HG03575 (cell line): ENCODE measurements around the gene CTXN1.
A peak's percentile ranks its signal among the peaks of the same experiment; 100 is the strongest.
"Not testable (repeated sequence)": the region's sequence is repeated elsewhere in the genome, so short reads cannot be mapped to it uniquely, and the experiment has no call there.

Experiments
- ATAC-seq: cut with Tn5 transposase; IDR thresholded peaks from one replicate; pipeline ENCODE4 v1.9.1; 2021; ENCODE audit not compliant: unreplicated experiment, insufficient number of reproducible peaks, low FRiP score; ENCODE audit errors: extremely low read depth

The CTXN1 gene

DNA sequence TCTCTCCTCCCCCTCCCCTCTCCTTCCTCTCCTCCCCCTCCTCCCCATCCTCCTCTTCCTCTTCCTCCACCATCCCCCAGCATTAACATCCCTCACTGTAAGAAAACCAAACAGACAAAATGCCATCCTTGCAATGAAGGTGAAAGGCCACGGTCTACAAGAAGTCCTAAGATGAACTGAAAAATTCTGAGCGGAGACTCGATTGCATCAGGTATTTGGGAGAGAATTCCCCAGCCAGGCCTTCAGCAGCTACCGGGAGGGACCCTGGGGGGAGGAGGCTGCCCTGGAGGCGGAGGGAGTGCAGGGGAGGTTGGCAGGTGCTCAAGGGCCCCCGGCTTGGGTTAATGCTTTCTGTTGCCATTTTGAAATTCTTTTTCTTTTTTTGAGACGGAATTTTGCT, 27.6 kb upstream of the CTXN1 start:
- ATAC-seq = no peak

DNA sequence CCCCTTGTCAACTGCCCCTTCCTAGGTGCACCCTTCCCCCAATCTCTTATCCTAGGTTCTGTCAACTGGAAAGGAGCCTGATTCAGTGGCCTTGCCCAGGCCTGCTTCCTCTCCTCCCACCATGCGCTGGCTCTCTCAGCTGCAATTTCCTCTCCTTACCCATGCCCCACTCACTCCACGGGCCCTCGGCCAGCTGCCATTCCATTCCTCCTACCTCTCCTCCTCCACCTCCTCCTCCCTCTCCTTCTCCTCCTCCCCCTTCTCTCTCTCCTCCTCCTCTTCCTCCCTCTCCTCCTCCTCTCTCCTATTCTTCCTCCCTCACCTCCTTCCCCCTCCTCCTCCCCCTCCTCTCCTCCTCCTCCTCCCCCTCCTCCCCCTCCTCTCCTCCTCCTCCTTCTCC, 27.1 kb upstream of the CTXN1 start:
- no peak for ATAC-seq

GRCh38 chr19:7947939-7948338, 22.0 kb upstream of the CTXN1 start:
- ATAC-seq = no peak

DNA sequence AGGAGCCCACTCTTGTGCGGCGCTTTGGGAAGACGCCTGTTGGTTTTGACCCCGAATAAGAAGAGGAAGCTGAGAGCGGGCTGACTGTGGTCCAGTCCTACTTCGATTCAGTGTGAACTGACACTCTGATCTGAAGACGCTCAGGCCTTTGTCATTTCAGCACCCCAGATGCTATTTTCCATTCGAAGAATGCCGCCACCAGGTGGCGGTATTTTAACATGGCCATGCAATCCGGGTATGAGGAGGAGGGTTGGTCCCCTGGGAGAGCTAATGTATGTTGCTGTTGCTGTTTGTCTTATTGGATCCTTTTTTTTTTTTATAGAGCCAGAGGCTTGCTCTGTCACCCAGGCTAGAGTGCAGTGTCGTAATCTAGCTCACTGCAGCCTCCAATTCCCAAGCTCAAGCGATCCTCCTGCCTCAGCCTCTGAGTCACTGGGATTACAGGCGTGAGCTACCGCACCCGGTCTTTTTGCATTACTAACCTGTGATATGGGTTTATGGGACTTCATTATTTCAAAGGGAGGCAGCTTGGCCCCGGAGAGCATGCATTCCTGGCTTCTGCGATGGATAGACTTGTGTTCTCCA, 18.3 kb upstream of the CTXN1 start:
- ATAC-seq = peak; percentile 9

- ATAC-seq = peak; percentile 77
These were observed 17.7 kb upstream of the CTXN1 start, which contains the start of gene TIMM44 for GRCh38 chr19:7943444-7944176. TSS of gene TIMM44 (minus strand) at chr19:7943666. CDS start at chr19:7943651, 15 bp downstream.

- no peak for ATAC-seq
These were observed 17.1 kb upstream of the CTXN1 start for GRCh38 chr19:7942981-7943443.

DNA sequence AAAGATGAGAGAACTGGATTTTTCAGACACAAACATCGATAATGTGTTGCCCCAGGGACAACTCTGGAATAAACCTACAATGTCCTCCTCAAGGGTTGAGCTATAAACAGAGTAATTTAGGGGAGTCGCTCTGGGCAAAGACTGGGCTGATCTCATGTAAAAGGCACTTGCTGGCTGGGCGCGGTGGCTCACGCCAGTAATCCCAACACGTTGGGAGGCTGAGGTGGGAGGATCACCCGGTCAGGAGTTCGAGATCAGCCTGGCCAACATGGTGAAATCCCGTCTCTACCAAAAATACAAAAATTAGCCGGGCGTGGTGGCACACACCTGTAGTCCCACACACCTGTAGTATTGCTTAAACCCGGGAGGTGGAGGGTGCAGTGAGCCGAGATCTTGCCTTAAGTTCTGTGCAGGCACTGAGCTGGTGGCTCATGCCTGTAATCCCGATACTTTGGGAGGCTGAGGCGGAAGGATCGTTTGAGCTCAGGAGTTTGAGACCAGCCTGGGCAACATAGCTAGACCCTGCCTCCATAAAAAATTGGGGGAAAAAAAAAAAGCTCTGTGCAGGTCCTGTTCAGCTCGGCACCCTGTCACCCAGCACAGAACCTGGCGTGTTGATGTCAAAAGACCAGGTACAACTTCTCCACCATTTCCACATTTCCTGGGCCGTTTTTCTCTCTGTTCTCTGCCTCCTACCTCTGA, 16.1 kb upstream of the CTXN1 start:
- ATAC-seq = no peak

- no peak for ATAC-seq
These were observed 14.9 kb upstream of the CTXN1 start for GRCh38 chr19:7940841-7941240.

DNA sequence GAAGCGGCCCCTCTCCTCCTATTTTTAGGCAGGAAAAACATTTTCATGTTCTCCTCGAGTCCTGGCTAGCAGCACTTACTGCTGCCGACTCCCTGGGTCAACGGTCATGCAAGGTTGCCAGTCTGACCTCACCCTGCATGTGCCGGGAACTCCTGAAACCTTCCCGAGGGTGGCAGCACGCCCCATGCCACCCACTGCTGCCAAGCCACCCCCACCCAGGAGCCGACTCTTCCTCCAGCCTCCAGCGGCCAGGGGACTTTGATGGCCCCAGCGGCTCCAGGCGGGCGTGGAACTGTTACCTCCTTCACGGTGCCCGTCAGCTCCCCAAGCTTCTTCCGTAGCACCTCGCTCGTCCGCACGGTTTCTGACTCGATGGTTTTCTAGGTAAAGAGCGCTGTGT, 8.8 kb upstream of the CTXN1 start:
- ATAC-seq = no peak

- ATAC-seq = no peak
These were observed 8.1 kb upstream of the CTXN1 start for GRCh38 chr19:7933828-7934725.

GRCh38 chr19:7933411-7933810, 7.5 kb upstream of the CTXN1 start:
- ATAC-seq = no peak

DNA sequence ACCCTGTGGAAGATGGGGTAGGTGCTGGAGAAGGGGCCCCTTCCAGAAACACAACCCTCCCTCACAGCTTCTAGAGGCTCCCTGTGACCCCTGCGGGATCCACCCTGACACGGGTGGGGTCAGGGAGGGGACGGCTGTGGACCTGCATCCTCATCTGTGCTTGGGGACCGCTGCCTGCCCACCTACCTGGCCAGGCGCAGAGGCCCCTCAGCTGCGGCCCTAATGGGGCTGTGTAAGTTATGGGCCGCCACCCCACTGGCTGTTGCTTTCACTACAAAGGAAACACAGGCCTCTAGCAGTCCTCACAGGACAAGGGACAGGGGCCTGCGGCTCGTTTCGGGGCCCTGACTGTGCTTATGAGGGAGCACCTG, 7.0 kb upstream of the CTXN1 start:
- ATAC-seq = no peak

GRCh38 chr19:7932276-7932929, 6.5 kb upstream of the CTXN1 start:
- no peak for ATAC-seq

- no peak for ATAC-seq
These were observed 5.5 kb upstream of the CTXN1 start for GRCh38 chr19:7931221-7932061.

GRCh38 chr19:7930765-7931164, 4.8 kb upstream of the CTXN1 start:
- ATAC-seq = no peak

DNA sequence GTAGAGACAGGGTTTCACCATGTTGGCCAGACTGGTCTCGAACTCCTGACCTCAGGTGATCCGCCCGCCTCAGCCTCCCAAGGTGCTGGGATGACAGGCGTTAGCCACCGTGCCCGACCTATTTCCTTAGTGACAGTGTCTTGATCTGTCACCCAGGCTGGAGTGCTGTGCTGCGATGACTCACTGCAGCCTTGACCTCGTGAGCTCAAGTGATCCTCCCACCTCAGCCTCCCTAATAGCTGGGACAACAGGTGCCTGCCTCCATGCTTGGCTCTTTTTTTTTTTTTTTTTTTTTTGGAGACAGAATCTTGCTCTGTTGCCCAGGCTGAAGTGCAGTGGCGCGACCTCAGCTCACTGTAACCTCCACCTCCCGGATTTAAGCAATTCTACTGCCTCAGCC, 4.1 kb upstream of the CTXN1 start:
- not testable (repeated sequence) for ATAC-seq

GRCh38 chr19:7928741-7929701, 3.1 kb upstream of the CTXN1 start:
- no peak for ATAC-seq
